Amygdala (tissue), 56 donors: Measurements from ENCODE around the gene HSD17B11.
"Not testable (repeated sequence)": the region's sequence is repeated elsewhere in the genome, so short reads cannot be mapped to it uniquely, and the experiment has no call there.

Experiments
- DNase-seq, 56 donors: peaks; one replicate each; lab custom pipeline; 2025; lab: John Stamatoyannopoulos, UW

Gene HSD17B11

DNA sequence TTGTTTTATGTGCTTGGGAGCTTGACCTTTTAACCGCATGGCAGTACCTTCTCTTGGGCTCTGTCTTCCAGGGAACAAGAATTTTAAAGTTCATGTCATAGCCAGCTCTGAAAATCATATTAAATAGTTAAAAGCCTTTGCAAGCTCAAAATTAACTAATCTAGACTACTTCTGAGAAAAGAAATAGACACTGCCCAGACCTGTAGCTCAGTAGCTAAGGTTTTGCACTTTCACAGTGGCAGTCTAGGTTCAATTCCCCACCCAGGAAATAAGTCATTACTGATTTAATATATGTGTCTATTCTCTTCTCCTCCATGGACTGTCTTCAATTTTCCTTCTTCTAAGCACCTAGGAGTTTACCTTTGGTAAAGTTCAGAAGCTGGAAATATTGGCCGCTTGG is 27.4 kb downstream of the HSD17B11 start:
- no peak for DNase-seq

DNA sequence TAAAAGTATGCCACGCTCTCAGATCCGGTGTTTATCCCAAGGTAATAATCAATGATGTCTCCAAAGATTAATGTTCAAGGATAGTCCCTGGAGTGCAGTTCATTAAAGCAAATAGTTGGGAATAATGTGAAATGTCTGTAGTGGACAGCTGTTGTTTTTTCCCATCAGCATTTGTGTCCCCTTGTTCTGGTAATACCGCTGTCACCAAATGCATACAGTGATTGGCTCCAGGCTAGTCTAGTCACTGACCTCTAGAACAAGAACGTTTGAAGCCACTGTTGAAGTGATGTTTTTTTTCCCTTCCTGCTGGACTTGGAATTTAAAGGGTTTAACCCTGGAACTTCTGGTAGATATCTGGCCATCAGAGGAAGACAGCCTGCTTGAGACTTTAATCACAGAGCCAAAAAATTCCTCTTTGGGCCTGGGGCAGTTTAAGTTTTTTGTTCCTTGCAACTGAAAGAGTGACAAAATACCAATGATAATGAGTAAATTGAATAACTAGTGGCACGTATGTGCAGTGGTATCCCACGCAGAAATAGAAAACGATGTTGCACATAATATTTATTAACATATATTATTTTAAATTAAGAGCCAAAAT is 30.6 kb downstream of the HSD17B11 start:
- DNase-seq: no peak

DNA sequence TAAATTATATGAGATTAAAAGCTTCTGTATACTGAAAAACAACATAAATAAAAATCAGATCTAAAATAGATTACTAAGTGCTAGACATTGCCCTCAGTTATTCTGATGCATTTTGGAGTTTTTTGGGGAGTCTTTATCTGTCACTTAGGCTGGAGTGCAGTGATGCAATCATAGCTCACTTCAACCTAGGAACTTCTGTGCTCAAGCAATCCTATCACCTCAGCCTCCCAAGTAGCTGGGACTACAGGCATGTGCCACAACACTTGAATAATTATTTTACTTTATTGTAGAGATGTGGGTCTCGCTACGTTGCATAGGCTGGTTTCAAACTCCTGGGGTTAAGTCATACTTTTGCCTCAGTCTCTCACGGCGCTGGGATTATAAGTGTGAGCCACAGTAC is 31.7 kb downstream of the HSD17B11 start:
- DNase-seq: no peak

DNA sequence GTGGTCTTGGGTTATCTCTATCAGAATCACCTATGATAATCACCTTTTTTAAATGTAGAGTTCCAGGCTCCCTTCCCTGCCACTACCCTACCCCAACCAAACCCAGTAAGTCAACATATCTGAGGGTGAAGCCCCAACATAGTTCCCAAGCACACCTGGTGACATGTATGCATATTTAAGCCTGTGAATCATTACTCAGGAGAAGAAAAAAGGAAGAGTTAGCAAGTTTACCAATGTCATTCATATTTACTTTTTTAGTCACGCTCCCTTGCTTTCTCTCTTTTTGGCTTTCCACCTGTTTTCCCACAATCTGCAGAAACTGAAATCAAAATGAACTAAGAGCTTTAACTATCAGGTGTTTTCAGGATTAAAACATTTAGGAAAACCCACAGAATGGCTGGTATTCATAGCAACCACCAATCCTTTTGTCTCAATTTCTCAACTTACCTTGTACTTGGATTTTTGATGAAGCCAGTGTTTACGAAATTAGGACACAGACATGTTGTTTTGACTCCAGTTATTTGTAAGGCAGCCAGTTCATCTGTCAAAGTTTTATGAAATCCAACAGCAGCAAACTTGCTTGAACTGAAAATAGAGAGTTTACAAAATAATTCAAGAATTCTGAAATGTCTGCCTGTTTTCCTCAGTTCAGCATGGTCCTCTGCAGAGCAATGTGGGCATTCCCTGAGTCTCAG is 34.0 kb downstream of the HSD17B11 start:
- DNase-seq: no peak

DNA sequence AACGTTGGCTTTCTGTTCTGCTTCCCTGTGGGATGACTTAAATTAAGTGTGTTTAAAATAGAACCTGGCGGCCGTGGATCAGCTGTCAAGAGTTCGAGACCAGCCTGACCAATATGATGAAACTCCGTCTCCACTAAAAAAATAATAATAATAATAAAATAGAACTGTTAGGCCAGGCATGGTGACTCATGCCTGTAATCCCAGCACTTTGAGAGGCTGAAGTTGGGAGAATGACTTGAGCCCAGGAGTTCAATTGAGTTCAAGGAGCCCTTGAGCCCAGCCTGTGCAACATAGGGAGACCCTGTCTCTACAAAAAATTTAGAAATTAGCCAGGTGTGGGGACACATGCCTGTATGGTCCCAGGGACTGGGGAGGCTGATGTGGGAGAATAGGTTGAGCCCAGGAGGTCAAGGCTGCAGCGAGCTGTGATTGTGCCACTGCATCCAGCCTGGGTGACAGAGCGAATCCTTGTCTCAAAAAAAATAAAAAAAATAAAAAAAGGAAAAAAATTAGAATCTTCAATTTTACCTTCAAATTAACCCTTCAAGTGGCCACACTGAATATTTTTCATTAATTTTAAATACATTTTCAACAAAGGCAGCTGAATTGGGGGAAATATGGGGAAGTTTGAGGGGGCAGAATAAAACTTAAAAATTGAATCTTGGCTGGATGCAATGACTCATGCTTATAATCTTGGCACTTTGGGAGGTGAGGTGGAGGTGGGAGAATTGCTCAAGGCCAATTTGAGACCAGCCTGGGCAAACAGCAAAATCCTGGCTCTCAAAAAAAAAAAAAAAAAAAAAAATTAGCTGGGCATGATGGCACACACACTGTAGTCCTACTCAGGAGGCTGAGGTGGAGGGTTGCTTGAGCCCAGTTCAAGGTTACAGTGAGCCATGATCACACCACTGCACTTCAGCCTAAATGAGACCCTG is 36.6 kb downstream of the HSD17B11 start:
- no peak for DNase-seq

DNA sequence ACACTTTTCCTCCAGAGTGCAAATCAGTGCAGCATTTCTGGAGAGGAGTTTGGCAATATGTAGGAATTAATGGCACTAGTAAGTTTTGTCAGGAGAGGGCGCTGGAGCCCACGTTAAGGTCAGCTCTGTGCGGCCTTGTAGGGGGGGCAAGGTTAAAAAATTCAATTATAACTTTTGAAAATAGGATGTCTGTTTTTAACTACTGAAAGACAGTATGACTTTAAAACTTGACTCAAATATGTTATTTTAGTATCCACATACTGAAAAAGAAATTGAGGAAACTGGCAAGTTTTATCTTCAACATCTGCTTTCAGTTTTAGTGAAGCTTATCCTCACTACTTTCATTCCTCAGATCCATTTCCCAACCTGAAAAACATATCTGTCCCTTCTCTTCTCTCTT is 37.4 kb downstream of the HSD17B11 start:
- DNase-seq: peak in 9 of 56 donors; percentile 0 to 30 (median 2)

DNA sequence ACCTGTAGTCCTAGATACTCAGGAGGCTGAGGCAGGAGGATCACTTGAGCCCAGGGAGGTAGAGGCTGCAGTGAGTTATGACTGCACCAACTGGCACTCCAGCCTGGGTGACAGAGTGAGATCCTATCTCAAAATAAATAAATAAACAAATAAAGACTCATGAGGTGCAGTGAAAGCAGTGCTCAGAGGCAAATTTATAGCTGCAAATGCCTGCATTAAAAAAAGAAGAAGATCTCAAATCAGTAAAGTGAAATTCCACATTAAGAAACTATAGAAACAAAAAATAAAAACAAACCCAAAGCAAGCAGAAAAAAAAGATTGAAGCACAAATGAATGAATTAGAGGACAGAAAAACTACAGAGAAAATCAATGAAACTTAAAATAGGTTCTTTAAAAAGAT is 45.8 kb downstream of the HSD17B11 start:
- DNase-seq: no peak

DNA sequence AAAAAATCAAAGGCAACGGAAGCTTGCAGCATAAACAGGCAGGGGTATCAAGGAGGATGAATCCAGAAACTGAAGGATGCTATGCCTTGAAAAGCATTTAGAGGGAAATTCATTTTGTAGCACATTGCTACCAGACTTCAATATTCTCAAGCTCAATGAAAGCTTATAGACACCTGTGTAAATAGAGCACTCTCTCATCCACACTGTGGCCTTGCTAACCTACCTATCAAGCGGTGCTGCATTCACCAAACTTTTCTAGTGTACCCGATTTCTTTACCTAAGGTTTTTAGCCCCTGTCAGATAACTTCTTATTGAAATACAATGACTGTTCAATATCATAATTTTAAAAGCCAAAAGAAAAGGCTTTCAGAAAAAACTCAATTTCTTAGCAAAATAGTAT is 48.1 kb downstream of the HSD17B11 start:
- no peak for DNase-seq

DNA sequence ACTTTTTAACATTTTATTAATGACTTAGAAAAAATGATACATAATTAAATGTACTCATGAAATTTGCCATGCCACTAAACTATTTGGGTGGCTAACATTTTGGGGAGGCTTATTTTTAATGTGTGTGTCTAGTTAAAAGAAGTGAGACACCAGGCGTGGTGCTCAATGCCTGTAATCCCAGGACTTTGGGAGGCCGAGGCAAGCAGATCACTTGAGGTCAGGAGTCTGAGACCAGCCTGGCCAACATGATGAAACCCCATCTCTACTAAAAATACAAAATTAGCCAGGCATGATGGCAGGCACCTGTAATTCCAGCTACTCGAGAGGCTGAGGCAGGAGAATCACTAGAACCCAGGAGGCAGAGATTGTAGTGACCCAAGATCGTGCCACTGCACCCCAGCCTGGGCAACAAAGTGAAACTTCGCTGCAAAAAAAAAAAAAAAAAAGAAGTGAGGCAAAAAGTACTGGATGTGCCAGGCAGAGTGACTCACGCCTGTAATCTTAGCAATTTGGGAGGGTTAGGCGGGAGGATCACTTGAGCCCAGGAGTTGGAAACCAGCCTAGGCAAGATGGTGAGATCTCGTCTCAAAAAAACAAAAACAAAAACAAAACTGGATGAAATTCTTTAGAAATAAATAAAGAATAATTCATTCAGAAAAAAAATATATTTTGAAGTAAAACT is 48.9 kb downstream of the HSD17B11 start:
- not testable (repeated sequence) for DNase-seq

DNA sequence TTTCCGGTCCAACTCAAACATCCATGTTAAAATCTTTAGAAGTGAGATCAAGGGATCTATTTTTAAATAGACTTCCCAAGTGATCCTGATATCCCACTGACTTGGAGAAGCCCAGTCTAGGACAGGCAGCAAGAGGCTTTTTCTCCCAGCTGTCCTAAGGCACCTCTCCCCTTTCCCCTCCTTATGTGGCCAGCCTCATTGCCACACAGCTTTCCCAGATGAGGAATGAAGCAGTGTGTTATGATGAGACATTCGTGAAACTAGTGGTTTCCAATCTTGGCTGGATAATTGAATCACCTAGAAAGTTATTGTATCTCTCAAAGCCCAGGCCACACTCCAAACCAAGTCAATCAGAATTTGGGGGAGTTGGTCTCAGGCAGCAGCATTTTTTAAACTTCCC is 51.5 kb downstream of the HSD17B11 start:
- DNase-seq: no peak

DNA sequence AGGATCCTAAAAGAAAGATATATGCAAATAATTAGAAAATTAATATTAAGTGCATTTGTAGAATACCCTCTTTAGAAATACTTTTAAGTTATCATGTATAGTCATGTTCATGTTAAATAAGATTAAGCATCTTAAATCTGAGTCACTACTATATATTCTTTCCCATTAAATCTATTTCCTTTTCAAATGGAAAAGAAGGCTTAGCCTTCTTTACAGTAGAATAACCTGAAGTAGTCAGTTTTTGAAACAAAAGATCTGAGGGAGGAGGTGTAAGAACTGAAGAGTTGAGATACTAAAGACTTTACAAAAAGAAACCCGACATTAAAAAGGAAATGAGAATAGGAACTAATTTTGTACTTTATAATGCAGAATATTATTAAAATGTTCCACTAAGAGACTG is 53.6 kb downstream of the HSD17B11 start:
- DNase-seq: no peak

DNA sequence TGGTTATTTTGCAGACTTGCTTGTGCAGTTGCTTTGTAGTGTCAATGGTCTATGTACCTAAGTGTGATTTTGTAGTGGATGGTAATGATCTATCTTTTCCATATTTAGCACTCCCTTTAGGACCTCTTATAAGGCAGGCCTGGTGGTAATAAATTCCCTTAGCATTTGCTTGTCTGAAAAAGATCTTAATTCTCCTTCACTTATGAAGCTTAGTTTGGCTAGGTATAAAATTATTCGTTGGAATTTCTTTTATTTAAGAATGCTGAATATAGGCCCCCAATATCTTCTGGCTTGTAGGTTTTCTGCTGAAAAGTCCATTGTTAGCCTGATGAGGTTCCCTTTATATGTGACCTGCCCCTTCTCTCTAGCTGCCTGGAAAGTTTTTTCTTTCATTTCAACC is 57.7 kb downstream of the HSD17B11 start:
- DNase-seq: no peak

DNA sequence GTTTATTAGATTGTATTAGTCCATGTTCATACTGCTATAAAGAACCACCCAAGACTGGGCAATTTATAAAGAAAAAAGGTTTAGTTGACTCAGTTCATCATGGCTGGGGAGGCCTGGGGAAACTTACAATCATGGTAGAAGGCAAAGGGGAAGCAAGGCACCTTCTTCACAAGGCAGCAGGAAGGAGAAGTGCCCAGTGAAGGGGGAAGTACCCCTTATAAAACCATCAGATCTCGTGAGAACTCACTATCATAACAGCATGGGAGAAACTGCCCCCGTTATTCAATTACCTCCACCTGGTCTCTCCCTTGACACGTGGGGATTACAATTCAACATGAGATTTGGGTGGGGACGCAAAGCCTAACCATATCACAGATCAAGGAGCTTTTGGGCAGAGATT is 60.2 kb downstream of the HSD17B11 start:
- no peak for DNase-seq

DNA sequence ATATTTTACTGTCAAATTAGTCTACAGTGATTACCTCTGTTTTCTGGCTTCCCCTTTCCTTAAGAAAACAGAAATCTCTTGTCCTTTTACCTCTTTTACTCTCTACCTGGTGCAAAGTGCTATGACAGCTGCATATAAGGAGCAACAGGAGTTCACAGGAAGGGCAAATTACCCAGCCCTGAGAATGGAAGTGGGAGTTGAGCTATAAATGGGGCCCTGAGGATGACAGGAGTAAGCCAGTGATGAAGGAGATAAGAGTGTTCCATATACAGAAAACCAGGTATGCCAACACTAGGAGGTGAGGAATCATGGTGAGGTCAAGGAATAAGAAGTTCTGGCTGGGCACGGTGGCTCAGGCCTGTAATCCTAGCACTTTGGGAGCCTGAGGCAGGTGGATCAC is 63.9 kb downstream of the HSD17B11 start:
- DNase-seq: no peak

DNA sequence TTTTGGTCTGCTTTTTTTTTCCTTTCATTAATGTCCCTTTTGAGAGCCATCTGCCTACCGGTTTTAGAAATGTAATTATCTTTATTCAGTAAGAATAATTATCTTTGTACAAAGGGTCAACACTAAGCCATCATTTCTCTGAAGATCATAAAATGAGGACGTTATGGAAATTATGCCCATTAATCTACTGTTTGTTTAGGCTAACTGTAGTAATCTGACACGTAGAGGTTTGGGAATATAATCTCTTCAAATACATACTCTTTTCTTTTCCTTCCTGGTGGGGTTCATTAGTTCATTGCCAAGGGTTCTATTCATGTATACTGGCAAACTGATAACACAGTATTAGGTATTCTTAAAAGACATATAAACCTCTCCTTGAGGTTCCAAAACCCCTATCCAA is 64.5 kb downstream of the HSD17B11 start:
- DNase-seq: no peak

DNA sequence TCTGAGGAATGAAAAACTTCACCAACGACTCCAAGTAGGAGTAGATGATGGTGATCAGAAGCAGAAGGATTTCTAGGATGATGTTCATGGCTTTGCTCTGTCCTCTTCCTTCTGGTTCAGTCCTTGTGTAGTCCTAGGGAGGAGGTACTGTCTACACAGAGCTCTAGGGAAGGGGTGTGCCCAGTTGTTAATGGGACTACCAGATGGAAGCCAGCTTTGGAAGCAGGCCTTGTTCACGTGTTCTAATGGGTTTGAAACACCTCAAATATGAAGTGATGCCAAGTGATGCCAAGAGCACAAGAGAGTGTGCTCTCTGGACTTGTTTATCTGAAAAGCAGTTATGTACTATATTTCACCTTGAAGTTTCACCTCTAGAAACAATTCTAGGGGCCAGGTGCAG is 68.2 kb downstream of the HSD17B11 start, which contains the start of gene HSD17B13:
HSD17B13 (minus strand) TSS at position 129 of the 400 bp plus-strand sequence; CDS start at position 88, 41 bp downstream.
- DNase-seq: no peak

DNA sequence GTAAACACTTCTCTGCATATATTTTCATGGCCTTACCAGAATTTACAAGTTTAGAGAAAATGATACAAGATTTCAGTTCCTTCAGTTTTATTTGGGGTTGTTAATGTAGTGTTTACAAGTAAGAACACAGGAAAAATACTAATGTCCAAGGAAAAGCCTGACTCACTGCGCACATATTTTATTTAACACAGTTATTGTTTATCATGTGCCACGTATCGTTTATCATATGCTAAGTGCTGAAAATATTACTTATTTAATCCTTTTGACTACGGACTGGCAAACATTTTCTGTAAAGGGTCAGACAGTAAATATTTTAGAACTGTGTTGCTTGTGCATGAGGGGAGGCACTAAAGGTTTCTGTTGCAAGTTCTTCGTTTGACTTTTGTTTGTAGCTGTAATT is 69.1 kb downstream of the HSD17B11 start:
- DNase-seq: no peak

DNA sequence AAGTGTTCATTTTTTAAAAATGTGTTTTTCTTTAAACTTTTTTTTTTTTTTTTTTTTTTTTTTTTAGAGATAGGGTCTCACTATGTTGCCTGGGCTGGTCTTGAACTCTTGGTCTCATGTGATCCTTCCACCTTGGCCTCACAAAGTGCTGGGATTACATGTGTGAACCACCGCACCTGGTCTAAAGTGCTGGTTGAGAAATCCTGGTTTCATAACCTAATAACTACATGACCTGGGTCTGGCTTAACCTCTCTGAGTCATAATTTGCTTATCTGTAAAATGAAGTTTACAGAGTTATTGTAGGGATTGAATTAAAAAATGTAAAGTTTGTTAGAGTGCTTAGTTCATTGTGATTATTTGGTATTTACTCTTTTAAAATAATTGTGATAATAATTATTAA is 73.5 kb downstream of the HSD17B11 start:
- DNase-seq: no peak

DNA sequence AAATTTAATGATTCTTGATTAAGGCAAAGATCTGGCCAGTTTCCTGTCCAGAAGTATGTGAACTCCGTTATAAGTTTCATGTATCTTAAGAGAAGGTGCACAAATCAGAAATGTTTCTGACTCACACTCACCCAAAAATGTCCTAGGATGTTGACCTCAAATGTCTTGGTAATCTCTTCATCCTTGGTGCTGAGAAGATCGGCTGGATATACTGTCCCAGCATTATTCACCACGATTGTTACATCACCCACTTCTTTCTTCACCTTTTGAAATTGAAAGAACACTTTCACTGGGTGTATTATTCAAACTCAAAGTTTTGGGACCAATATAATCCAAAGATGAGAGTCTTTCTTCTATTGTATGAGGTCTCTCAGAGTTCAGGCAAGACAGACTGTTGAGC is 74.0 kb downstream of the HSD17B11 start:
- no peak for DNase-seq

DNA sequence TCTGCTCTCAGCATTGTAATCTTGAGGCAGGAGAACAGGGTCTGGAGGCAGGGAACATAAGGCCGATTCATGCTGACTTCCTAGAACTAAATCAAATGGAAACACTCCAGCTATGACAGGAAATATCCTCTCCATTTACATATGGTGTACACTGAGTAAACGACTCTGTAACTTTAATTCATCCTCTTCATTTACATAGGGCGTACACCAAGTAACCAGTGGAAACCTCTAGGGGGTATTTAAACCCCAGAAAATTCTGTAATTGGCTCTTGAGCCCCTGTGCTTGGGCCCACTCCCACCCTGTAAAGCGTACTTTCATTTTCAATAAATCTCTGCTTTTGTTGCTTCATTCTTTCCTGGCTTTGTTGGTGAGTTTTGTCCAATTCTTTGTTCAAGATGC is 76.0 kb downstream of the HSD17B11 start:
- DNase-seq: not testable (repeated sequence)

DNA sequence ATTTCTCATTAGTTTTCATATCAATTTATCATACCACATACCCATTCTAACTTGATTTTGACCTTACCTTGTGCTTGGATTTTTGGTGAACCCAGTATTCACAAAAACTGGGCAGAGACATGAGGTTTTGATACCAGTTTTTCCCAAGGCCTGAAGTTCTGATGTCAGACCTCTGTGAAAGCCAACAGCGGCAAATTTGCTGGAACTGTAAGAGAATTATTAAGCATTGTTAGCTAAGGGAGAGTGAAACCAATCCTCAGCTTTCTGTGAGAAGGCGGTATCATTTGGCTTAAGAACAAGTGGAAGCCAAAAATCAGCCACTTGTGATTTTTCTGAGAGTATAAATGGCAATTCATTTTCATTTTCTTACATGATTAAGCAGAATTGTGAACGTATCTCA is 77.2 kb downstream of the HSD17B11 start:
- no peak for DNase-seq
